HG03432 (cell line): ENCODE data around the gene IQSEC3.
A peak's percentile ranks its signal among the peaks of the same experiment; 100 is the strongest.

Experiments
- ATAC-seq: cut with Tn5 transposase; IDR thresholded peaks from one replicate; pipeline ENCODE4 v1.9.1; 2021; ENCODE audit warnings: mild to moderate bottlenecking, moderate library complexity; ENCODE audit not compliant: unreplicated experiment

IQSEC3 gene

DNA sequence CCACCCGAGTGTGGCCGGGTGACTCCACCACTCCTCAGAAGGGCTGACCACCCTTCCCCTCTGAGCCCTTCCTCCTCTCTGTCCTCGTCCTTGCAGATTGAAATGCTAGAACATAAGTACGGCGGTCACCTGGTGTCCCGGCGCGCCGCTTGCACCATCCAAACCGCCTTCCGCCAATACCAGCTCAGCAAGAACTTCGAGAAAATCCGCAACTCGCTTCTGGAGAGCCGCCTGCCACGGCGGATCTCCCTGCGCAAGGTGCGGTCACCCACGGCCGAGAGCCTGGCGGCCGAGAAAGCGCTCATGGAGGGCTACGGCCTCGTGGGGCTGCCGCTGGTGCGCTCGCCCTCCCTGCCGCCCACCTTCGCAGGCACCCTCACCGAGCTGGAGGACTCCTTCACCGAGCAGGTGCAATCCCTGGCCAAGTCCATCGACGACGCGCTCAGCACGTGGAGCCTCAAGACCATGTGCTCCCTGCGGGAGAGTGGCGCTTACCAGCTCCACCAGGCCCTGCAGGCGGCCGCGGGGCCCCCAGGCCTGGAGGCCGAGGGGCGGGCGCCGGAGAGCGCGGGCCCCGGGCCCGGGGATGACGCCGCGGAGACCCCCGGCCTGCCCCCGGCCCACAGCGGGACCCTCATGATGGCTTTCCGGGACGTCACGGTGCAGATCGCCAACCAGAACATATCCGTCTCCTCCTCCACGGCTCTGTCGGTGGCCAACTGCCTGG, 71.8 kb downstream of the IQSEC3 start:
- ATAC-seq, result no peak

DNA sequence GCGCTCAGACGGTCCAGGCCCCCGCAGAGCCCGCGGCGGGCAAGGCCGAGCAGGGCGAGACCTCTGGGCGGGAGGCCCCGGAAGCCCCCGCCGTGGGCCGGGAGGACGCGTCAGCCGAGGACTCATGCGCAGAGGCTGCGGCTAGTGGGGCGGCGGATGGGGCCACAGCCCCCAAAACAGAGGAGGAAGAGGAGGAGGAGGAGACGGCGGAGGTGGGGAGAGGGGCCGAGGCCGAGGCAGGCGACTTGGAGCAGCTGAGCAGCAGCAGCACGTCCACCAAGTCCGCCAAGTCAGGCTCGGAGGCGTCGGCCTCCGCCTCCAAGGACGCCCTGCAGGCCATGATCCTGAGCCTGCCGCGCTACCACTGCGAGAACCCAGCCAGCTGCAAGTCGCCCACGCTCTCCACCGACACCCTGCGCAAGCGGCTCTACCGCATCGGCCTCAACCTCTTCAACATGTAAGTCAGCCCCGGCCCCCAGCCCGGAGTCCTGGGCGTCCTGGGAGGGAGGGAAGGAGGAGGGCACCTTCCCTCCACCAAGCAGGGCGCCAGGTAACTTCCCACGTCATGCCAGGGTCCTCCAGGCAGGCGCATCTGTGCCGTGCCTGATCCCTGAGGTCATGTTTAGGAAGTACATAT, 72.4 kb downstream of the IQSEC3 start:
- ATAC-seq, result no peak

DNA sequence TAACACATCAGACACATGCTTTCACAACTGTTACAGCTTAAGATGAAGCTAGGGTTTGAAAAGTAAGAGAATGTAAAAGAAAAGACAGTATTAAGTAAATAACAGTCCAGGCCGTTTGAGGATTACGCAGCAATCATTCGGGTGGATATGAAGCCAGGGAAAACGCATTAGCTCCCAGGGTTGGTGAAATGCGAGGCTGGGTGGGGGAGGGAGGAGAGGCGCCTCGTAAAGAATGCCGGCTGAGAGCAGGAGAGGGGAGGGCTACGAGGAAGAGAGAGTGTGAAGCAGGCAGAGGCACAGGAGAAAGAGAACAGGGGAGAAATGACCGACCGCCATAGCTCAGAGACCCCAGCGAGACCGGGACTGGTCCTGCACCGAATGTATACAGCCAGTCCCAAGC, 73.0 kb downstream of the IQSEC3 start:
- ATAC-seq, result no peak

DNA sequence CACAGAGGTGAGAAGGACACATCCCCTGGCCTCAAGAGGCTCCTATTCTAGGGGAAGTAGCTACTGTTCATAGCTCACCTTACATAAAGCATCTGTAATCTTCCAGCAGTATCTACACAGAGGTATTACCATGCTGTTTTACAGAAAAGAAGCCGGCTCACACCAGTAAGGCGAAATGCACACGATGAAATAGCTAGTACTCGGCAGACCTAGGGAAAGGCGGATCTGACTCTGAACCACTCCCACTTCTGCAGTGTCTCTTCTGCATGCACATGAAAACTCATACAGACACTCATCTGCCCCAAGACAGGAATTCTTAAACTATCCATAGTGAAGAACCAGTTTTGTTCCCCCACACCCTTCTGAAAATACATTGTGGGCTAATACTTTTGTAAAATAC, 73.6 kb downstream of the IQSEC3 start:
- ATAC-seq, result no peak

DNA sequence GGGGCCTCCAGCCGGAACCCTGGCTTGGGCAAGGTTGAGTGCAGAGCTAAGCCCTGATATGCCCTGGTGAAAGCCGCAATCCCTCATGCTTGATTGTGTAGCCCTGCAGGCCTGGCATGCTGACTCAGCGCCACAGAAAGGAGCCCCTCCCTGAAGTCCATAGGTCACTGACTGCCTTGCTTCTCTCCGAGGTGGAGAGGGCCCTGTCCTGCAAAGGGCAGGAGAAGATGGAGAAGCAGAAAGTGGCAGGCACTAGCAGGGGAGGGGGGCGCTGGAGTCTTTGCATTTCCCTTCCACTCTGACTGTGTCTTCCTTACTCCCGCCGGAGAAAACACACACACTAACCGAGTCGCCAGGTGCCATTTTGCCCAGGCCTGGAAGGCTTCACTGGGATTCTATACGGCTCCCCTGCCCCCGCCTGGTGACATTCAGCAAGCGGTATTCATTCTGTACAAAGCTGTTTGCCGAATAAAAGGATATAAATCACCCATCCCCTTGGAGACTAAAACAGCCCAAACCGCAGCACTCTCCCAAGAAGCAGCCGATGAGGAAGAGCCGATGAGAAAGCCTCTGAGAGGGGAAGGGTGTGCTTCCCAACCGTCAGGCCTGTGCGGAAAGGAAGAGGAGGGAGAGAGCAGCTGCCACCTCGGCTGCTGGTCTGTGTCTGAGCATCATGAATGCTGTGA, 77.5 kb downstream of the IQSEC3 start:
- no peak for ATAC-seq

DNA sequence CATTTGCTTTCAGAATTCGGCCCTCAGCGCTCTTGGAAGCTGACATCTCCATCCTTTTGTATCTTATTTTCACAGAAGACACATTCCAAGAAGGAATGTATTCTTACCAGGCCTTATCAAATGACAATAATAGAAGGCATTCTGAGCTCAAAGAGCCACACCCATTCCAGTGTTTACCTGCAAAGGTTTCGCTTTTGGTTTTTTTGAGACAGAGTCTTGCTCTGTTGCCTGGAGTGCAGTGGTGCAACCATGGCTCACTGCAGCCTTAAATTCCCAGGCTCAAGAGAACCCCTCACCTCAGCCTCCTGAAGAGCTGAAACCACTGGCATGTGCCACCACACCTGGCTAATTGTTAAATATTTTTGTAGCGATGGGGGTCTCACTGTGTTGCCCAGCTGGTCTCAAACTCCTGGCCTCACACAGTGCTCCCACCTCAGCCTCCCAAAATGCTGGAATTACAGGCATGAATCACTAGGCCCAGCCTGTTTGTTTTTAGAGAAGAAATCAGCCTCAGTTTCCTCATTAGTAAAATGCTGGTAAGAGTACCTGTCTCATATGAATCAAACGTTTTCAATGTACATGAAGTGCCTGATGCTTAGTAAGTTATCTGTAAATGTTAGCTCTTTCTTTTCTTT, 78.2 kb downstream of the IQSEC3 start:
- no peak for ATAC-seq

DNA sequence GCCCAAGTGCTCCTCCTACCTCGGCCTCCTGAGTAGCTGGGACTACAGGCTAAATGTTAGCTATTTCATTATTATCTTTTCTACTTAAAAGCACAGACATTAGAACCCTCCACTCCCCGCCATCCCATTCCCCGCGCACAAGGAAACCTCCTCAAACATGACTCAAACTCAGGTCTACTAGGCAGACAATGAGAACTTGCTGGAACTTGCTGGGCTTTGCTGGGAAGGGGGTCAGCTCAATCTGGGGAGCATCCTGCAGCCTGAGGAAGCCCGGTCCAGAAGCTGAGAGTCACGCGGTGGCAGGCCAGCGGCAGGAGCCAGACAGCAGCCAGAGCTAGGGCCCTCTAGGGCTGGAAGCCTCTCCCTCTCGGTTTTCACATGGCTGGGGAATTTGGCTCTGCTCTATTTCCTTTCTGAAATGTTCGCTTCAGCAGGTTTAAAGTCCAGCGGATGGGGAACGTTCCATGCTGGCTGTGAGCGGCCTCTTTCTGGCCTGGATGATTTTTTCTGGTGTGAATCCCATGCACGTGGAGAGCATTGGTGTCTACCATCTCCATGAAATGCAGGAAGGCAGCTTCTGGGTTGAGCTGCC, 78.9 kb downstream of the IQSEC3 start:
- ATAC-seq, result no peak

DNA sequence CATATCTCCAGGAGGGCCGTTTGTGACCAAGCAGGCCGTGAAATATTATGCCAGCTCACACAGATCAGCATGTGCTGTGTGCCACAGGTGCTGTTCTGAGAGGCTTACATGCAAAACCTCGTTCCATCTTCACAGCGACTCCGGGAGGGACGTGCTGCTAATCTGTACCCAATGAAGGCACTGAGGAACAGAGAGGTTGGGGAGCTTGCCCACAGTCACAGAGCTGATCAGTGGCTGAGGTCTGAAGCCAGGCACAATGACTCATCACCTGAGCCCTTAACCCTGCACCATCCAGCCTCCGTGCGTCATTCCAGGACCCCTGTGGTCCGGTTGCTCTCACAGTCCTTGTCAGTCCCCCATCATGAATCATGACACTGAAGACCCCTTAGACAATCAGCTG, 80.7 kb downstream of the IQSEC3 start:
- ATAC-seq, result no peak

DNA sequence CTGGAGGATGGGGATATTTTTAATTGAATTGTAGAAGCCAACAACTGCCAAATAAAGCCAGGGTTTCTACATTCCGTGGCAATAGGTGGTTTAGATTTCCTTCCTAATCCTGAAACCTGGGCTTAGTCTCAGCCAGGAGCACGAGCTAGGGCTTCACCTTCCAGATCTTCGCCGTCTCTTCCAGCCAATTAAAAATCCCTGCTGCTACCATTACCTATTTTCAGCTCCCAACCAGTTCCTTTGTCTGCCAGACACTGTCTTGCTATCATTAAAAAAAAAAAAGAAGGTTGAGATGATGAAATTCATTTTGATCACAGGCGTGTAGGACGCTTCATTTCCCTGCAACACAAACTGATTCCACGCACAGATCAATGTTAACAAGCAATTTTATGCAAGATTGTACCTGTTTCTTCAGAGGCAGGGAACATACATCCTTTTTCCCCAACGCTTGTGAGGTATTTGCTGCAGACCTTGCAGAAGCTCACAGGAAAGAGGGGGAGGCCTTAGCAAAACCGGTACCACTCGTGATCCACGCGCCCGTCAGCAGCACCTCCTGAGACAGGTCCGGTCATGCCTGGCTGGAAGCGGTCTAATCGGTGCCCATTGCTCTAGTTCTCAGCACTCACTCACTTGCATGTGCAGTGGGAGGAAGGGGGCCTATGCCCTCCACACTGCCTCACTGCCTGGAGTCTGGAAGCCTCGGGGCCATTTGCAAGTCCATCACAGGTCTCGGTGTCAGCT, 82.3 kb downstream of the IQSEC3 start:
- no peak for ATAC-seq

DNA sequence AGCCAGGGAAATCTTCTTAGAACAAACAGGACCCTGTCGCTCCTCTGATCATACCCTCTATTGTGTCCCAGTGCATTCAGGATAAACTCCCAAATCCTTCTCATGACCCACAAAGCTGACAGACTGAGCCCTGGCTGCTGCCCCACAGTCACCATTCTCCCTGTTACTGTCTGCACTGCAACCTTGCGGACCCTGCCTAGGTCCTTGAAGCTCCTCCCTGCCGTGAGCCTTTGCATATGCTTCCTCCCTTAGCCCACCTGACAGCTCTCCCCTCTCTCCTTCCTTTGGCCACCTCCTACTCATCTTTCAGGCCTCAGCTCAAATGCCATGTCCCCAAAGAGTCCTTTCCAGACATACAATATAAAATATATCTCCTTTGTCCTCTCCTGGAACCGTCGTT, 85.0 kb downstream of the IQSEC3 start:
- ATAC-seq, result no peak

DNA sequence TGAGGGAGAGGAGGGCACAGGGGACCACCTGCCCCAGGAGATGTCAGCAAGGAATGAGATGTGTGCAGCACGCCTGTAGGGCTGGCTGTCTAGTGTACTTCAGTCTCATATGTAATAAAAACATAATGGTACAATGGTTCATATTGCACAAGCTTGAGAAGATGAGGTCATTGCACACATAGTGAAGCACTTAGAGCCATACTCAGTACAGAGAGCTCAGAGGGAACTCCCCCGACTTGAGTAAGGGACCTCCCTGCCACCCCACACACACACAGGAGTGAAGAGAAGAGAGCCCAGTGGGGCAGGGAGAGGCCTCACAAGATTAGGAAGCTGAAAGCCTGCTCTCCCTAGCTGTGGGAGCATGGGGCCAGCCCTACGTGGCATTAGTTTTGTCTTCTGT, 85.9 kb downstream of the IQSEC3 start:
- ATAC-seq, result no peak

DNA sequence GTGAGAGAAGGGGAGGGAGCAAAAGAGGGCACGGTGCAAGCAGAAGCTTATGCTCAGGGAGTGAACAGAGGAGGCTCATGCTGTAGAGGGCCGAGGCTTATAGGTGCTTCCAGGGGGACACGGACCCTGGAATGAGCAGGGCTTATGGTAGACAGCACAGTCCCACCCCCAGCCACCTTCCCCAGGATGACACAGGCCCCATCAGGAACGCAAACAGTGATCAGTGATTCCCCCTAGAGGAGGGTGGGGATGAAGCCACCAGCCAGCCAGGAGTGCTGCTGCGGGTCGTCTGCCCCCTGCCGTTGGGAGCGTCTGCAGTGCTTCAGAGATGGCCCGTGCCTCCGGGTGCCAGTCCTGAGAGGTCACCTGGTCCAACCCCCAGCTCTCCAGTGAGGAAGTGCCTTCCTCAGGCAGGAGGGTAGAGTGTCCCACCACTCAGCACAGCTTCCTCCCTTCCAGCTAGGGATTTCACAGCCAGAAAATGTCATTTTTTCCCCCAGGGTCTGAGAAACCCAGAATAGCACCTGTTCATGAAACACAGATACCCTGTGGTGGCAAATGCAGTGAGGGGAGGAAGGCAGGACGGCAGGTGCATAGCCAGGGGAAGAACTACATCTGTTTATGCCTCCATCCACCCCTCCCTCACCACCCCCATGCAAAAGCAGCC, 86.6 kb downstream of the IQSEC3 start:
- ATAC-seq, result peak; percentile 66

DNA sequence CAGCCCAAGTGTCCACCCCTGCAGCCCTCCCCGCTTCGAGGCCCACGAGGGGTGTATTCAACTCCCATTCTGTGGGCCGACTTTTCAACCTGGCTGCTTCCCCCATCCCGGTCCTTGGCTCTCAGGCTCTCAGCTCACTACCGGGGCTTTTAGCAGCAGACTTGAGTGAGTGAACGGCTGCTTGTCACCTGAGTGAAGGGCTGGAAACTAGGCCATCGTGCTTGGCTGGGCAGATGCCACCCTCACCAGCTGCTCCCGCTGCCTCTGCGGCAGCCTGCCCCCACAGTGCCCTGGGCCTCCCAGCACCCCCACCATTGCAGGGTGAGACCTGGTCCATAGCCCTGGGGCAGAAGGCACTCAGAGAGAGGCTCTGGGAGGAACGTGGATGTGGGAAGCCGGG, 87.5 kb downstream of the IQSEC3 start:
- no peak for ATAC-seq

DNA sequence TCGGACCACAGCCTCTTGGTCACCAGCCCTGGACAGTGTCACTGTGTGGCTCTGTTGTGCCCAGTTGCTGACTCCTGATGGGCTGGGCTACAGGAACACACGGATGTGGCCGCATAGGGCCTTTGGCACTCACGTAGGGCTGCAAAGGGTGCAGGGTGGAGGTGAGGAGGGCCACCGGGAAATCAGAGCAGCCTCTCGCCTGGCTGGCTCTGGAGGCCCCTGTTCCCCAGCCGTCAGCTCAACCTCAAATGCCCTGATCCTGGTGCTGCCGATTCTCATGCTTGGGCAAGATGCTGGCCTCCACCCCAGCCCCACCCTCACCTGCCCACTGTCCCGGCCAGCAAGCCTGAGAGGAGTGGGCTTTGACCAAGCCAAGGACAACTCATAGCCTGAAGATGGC, 88.4 kb downstream of the IQSEC3 start:
- ATAC-seq, result no peak

DNA sequence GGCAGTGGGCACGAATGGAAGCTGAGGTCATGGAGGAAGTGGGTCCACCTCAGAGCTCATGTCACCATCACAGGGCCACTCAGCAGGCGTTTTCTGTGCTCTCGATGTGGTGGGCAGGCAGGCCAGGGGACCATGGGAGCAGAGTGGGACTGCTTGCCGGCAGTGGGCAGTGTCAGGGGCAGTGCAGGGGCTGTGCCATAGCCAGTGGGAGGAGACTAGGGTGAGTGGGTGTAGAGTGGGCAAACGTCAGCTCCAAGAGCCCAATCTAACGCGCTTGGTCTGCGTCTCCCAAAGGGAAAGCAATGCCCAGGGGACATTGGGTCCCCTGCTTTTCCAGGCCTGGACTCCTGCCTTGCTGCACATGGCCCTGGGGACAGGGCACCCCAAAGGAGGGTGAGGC, 89.1 kb downstream of the IQSEC3 start:
- ATAC-seq, result no peak

DNA sequence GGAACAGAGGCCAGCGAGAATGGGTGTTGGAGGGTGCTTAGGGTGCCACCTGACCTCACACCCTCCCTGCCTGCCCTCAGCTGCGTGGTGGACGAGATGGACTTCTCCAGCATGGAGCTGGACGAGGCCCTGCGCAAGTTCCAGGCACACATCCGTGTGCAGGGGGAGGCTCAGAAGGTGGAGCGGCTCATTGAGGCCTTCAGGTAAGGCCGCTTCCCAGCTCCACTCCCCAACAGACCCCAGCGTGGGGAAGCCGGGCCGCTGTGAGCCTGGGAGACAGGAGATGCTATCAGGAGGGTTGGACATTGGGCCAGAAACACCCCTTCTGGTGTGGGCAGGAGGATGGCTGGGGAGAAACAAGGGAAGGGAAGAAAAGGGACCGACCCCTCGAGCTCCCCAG, 90.4 kb downstream of the IQSEC3 start:
- ATAC-seq, result no peak

DNA sequence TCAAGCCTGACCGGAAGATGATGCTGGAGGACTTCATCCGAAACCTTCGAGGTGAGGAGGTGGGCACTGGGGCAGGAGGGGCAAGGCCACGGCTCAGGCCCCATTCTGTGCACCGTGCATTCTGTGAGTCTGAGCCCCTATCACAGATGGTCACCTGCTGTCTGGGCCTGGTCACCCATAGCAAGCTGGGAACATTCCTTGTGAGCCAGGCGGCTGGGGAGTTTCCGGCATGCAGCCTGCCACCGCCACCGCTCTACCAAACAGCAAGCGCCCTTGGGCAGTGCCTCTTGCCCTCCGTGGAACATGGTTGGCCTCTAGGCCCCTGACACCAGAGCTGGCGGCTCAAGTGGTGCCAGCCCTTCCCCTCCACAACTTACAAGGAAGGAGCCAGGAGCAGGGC, 91.1 kb downstream of the IQSEC3 start:
- ATAC-seq, result no peak

DNA sequence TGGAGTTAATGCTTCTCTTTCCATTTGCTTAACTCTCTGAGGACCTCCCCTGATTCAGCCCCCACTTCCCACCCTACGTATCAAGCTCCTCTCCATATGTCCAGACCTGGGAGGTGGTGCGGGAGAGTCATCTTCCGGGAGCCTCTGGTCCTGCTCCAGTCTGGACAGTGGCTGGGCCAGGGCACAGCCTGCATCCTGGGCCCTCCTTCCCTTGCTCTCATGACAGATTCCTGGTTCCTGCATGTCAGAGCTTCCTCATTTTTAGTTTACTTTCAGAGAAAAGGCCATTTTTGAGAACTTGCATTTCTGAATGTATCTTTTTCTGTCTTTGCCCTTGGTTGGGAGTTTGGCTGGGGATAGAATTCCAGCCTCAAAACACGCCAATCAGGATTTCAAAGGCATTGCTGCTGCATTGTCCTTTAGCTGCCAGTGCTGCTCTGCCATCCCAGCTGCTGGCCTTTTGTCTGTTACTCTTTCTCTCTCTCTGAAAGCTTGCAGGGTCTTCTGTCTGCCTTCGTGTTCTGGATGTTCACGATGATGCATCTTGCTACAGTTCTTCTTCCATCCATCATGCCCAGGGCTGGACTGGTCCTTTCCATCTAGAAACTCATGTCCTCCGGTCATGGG, 92.7 kb downstream of the IQSEC3 start:
- ATAC-seq, result no peak

DNA sequence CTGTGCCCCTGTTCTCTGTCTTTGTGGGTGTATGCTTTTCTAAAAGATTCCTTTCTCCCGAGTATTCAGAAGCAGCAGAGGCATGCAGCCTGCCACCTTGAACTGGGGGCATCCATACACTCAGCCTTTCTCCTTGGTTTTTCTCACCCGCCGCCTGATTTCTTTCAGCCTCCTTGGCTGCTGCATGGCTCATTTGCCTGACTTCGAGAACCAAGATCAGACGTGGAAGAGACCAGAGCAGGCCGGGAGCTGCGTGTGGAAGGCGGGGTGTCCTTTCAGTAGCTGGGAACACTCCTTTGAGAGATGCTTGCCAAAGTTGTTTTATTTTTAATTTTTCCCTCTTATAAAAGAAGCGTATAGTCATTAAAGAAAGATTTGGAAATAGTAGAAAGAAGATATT, 94.3 kb downstream of the IQSEC3 start:
- no peak for ATAC-seq

DNA sequence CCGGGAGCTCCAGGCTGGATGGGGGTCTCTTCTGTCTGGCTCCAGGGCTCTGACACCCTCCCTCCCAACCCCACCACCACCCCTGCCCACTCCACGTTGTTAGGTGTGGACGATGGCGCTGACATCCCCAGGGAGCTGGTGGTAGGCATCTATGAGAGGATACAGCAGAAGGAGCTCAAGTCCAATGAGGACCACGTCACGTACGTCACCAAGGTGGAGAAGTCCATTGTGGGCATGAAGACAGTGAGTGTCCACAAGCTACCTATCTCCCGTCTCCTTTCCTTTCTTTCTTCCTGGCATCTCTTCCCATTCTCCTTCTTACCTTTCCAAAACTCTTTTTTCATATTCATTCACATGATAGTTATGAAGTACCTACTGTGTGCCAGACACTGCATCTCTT, 95.3 kb downstream of the IQSEC3 start:
- ATAC-seq, result no peak
